CD4-positive, alpha-beta T cell treated with Interferon alpha-2 for 1 hour (primary cell): ENCODE measurements around the gene PRAMEF15.
A peak's percentile ranks its signal among the peaks of the same experiment; 100 is the strongest.
"Not testable (repeated sequence)": the region's sequence is repeated elsewhere in the genome, so short reads cannot be mapped to it uniquely, and the experiment has no call there.

ENCODE experiments used
- DNase-seq, 2 donors: peaks; one replicate each; pipeline ENCODE4 v3.0.0-alpha.2; 2020 to 2022

Gene PRAMEF15

DNA sequence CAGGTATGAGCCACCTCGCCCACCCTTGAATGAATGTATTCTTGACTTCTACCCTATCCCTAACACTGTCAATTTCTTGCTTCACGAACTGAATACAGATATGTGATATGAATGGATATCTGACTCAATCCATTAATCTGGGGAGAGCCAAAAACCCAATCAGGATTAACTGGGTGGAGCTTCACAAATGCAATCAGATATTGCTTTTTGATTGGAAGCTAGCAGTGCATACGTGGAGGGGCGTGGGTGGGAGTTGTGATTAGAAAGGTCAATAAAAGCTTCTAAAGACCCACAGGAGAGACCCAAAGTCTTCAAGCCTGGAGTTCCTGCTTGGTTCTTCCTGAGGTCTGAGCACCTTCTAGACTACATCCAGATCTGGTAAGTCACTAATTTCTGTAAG, at the start of gene PRAMEF15:
Gene PRAMEF15, plus strand, starts transcription at position 301 of the 400 bp plus-strand sequence. CDS start 2,827 bp downstream, outside the sequence.
- DNase-seq, result not testable (repeated sequence)

GRCh38 chr1:13277016-13277415, 38.4 kb upstream of the PRAMEF15 start:
- not testable (repeated sequence) for DNase-seq

GRCh38 chr1:13279617-13280016, 35.8 kb upstream of the PRAMEF15 start:
- not testable (repeated sequence) for DNase-seq

GRCh38 chr1:13285037-13285436, 30.3 kb upstream of the PRAMEF15 start, which contains the start of gene PRAMEF8:
Gene PRAMEF8, minus strand, starts transcription at chr1:13285137. Its CDS starts 1,046 bp downstream, at chr1:13284091.
- DNase-seq, result not testable (repeated sequence)

GRCh38 chr1:13289030-13289429, 26.4 kb upstream of the PRAMEF15 start:
- DNase-seq, result not testable (repeated sequence)

DNA sequence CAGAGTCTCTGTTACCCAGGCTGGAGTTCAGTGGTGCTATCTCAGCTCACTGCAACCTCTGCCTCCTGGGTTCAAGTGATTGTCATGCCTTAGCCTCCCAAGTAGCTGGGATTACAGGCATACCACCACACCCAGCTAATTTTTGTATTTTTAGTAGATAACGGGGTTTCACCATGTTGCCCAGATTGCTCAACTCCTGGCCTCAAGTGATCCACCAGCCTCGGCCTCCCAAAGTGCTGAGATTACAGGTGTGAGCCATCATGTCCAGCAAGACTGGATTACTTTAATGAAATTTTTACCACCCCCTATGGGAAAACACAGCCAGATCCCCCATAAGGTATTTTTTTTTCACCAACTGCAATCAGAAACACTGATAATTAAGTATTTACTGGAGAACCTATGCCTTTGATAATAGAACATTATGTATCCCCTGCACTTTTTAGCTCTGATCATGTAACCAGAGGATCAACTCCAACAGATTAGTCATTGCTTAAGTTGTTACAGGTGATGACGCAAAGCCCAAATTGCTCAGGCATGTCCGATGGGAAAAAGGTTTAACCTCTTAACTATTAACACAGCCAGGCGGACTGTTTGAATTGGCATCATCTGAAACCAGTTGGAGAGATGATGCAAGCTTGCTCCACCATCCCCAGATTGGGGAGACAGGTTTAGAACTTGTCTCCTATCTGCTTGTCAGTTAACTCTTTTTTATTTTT, 18.0 kb upstream of the PRAMEF15 start:
- not testable (repeated sequence) for DNase-seq

GRCh38 chr1:13298699-13299098, 16.7 kb upstream of the PRAMEF15 start:
- not testable (repeated sequence) for DNase-seq

DNA sequence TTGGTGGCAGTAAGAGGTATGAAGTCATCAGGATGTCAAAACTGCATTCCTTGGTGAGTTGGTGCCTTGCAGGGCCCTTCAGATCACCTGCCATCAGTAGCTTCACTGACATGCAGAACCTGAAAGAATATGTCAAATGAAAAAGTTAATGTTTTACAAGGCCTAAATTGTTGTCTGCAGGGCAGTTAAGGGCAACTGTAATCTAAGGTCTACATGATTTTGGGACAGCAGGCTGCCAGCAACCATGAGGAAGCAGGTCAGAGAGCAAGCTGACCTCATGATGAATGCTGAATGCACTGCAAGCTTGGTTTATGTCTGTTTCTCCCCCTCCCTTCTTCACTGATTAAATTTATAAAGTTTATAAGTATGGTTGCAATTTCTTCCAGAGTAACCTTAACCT, 13.2 kb upstream of the PRAMEF15 start:
- not testable (repeated sequence) for DNase-seq

GRCh38 chr1:13303239-13303638, 12.1 kb upstream of the PRAMEF15 start, which contains the start of gene PRAMEF33:
Gene PRAMEF33, plus strand, starts transcription at chr1:13303539. Its CDS starts 2,416 bp downstream, at chr1:13305955.
- DNase-seq, result not testable (repeated sequence)

- DNase-seq, result not testable (repeated sequence)
Measured at GRCh38 chr1:13342496-13342895, 27.1 kb downstream of the PRAMEF15 start.

- DNase-seq, result not testable (repeated sequence)
Measured at GRCh38 chr1:13347034-13347433, 31.7 kb downstream of the PRAMEF15 start, which contains the start of gene PRAMEF14. Gene PRAMEF14, minus strand, starts transcription at chr1:13347134. Its CDS starts 1,820 bp downstream, at chr1:13345314.

DNA sequence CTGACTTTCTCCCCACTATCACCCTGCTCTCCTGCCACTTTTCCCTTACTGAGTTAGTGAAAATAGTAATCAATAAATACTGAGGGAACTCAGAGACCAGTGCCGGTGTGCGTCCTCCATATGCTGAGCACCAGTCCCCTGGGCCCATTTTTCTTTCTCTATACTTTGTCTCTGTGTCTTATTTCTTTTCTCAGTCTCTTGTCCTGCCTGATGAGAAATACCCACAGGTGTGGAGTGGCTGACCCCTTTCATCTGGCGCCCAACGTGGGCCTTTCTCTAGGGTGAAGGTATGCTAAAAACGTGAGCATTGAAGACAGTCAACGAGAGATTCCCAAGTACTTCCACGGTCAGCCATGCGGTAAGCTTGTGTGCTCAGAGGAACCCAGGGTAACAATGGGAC, 38.1 kb downstream of the PRAMEF15 start:
- DNase-seq, result not testable (repeated sequence)

DNA sequence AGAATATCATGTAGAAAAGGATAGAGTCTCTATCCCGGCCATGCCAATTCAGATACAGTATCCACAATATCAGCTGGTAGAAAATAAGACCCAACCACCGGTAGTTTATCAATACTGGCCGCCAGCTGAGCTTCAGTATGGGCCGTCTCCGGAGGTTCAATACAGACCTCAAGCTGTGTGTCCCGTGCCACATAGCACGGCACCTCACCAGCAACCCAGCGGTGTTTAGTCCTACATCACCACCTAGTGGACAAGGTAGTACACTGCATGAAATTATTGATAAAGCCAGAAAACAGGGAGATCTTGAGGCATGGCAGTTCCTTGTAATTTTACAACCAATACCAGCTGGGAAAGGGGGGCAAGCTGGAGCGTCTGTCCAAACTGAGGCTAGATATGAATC, 39.1 kb downstream of the PRAMEF15 start:
- DNase-seq, result not testable (repeated sequence)

DNA sequence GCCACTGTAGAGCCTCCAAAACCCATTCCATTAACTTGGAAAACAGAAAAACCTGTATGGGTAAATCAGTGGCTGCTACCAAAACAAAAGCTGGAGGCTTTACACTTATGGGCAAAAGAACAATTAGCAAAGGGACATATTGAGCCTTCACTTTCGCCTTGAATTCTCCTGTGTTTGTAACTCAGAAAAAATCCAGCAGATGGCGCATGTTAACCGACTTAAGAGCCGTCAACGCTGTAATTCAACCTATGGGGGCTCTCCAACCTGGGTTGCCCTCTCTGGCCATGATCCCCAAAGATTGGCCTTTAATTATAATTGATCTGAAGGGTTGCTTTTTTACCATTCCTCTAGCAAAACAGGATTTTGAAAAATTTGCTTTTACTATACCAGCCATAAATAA, 41.4 kb downstream of the PRAMEF15 start:
- DNase-seq, result peak in 1 of 2 donors; percentile 28

- DNase-seq, result not testable (repeated sequence)
Measured at GRCh38 chr1:13362364-13362763, 47.0 kb downstream of the PRAMEF15 start.

- not testable (repeated sequence) for DNase-seq
Measured at GRCh38 chr1:13364928-13365327, 49.5 kb downstream of the PRAMEF15 start.

DNA sequence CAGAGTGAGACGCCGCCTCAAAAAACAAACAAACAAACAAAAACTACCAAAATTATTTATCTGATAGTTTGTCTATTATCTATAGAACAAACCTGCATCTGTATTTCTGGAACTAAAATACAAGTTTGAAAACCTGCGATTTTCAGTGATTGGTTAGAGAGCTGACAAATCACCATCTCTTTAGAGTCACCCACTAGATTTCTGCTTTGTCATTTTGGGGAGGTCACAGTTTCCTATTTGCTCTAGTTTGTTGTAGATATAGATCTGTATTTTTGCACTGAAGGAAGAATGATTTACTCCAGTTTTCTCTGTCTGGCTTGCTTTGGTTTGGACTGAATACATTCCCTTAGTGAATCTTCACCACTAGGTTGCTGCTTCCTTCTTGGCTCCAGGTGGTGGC, 51.2 kb downstream of the PRAMEF15 start:
- DNase-seq, result not testable (repeated sequence)

GRCh38 chr1:13368544-13368943, 53.2 kb downstream of the PRAMEF15 start:
- not testable (repeated sequence) for DNase-seq
